ENCODE data around the gene DAAM1.

Gene DAAM1

DNA sequence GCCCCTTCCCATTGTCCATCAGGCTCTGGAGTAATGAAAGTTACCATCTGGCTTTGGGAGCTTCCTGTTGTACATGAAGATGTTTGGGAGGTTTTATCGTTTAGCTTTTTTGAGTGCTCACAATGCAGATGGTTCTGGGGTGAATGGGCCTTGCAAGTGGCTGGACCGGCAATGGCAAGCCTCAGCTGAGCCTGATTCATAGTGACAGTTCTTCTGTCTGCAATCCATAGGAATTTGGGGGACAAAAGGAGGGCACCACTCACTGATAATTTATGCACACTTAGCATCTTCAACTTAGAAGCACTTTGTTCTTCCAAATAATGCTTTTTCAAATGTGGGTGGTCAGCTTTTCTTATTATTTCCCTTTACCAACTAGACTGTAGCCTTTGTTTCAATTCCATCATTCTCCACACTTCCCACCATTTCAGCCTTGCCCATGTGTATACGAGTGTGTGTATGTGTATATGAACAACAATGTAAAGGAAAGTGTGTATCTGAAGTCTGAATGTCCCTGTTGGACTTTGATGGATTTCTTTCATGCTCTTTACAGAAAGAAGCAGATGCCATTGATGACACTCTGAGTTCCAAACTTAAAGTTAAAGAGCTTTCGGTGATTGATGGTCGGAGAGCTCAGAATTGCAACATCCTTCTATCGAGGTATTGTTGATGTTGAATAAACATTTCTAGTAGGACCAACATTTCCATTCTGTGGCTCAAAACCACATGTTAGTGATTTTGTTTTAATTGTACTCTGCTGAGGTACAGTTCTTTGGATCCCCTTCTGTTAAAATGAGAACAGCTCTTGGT lies 151.3 kb downstream of the DAAM1 start:
- no peaks in the 10 kb centered on the region for H3K27me3 ChIP-seq
- TF ChIP-seq, protein P1, sequence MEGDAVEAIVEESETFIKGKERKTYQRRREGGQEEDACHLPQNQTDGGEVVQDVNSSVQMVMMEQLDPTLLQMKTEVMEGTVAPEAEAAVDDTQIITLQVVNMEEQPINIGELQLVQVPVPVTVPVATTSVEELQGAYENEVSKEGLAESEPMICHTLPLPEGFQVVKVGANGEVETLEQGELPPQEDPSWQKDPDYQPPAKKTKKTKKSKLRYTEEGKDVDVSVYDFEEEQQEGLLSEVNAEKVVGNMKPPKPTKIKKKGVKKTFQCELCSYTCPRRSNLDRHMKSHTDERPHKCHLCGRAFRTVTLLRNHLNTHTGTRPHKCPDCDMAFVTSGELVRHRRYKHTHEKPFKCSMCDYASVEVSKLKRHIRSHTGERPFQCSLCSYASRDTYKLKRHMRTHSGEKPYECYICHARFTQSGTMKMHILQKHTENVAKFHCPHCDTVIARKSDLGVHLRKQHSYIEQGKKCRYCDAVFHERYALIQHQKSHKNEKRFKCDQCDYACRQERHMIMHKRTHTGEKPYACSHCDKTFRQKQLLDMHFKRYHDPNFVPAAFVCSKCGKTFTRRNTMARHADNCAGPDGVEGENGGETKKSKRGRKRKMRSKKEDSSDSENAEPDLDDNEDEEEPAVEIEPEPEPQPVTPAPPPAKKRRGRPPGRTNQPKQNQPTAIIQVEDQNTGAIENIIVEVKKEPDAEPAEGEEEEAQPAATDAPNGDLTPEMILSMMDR (IDR thresholded peaks at IDR 0.05) = no peak
- H3K9me3 ChIP-seq = no peaks in the 10 kb centered on the region
- H3K27ac ChIP-seq = no peak overlapping the region
- no peaks in the 10 kb centered on the region for H3K36me3 ChIP-seq
- peaks cover 22 to 24% of the 10 kb centered on the region in 2 experiments for H3K4me1 ChIP-seq (ENCODE audit: control insufficient read depth in 1 of 2, insufficient read depth in 1 of 2, low read depth in 1 of 2, low read length in 1 of 2)
- H3K4me3 ChIP-seq (ENCODE audit: low read depth in 1 of 2, low read length in 1 of 2) = no peak overlapping the region

DNA sequence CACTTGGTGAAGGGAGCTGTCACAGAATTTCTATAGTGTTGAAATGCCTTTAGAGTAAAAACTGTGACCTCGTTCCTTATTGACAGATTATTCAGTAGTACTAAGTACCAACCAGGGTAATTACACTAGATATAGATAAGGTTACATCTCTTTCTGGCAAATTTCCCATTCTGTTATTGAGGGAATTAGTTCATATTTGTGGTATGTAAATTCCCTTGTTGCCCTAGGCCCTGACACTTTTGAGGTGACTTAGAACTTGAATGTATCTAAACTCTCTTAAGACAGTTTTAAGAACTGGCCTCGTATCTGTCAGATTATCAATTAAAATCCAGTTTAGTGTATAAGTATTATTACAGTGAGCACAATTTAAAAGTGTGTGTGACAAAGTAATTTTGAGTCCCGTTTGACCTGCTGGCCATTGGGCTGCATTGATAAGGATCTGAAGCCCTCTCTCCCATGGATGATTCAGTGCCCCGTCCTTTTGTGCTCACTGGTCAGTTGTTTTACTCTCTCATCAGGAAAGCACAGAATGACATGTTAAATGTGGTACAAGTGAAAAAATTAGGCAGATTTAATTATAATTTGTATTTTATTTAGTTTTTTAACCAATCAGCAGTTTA lies 153.5 kb downstream of the DAAM1 start:
- Histone ChIP-seq H3K4me3 (ENCODE audit: low read depth in 1 of 2, low read length in 1 of 2) (no peak overlapping the region), H3K27ac (no peak overlapping the region), H3K9me3 (no peaks in the 10 kb centered on the region), H3K36me3 (no peaks in the 10 kb centered on the region), H3K4me1 (ENCODE audit: control insufficient read depth in 1 of 2, insufficient read depth in 1 of 2, low read depth in 1 of 2, low read length in 1 of 2) (peaks cover 17 to 20% of the 10 kb centered on the region in 2 experiments), H3K27me3 (no peaks in the 10 kb centered on the region)
- TF ChIP-seq, protein P1 (IDR thresholded peaks at IDR 0.05) = no peak

DNA sequence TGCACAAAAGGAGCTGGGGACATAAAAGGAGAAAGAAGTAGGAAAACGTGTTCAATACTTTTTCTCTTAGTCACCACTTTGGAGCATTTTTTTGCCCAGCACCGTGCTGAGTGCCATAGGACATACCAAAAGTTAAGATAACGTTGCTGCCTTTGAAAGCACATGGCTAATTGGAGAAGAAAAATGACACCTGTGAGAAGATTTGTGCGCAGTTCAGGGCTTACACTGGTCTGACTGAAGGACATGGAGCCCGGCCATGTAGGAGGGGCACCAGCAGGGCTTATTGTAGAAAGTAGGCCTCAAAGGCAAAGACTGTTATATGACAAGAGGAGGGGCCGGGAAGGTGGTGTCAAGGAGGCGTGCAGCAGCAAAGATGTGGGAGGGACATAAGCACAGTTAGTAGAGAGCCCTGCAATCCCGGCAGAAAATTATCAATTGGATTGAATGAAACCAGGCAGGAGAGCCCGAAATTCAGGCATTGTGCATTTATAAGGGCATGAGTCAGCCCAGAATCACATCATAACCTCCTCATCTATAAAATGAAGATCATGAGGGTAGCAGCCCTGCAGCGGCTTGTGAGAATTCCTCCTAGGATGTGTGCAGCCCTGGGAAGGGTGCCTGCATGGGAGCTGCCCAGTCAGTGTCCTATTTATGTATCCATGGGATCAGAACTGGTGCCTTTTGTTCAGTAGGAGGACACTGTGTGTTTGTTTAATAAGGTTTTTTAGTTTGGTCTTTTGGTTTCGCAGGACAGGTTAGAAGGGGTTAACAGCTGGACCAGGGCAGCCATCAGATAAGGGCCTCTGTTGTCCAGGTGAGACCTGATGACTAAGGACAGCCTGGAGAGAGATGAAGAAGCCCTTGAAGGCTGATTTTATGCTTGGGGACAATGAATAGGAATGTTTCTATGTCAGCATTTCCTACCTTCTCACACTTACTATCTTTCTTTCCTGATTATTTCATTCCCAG lies 154.3 kb downstream of the DAAM1 start:
- H3K27me3 ChIP-seq = no peaks in the 10 kb centered on the region
- no peaks in the 10 kb centered on the region for H3K36me3 ChIP-seq
- TF ChIP-seq, protein P1 (IDR thresholded peaks at IDR 0.05) = no peak
- H3K4me3 ChIP-seq (ENCODE audit: low read depth in 1 of 2, low read length in 1 of 2) = no peak overlapping the region
- peaks cover 9 to 18% of the 10 kb centered on the region in 2 experiments for H3K4me1 ChIP-seq (ENCODE audit: control insufficient read depth in 1 of 2, insufficient read depth in 1 of 2, low read depth in 1 of 2, low read length in 1 of 2)
- no peaks in the 10 kb centered on the region for H3K9me3 ChIP-seq
- H3K27ac ChIP-seq = no peak overlapping the region

DNA sequence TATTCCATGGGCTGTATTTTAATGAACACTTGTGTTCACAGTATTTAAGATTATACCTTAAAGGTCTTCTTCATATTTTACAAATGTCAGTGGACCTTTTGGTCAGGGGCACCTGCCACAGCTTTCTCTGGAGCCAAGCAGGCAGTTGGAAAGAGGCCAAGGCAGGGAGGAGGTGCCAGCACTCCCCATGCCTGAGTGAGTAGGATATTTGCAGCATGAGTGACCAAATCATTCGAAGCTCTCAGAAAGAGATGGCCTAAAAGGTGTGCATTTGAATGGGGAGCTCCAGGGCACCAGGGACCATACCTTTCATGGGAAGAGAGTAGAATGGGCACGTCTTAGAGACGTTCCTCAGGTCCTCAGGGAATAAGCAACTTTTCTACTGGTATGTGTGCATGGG lies 155.1 kb downstream of the DAAM1 start:
- TF ChIP-seq, protein P1 (IDR thresholded peaks at IDR 0.05) = no peak
- peaks cover 6 to 17% of the 10 kb centered on the region in 2 experiments for H3K4me1 ChIP-seq (ENCODE audit: control insufficient read depth in 1 of 2, insufficient read depth in 1 of 2, low read depth in 1 of 2, low read length in 1 of 2)
- H3K9me3 ChIP-seq = no peaks in the 10 kb centered on the region
- H3K27ac ChIP-seq = no peak overlapping the region
- no peaks in the 10 kb centered on the region for H3K27me3 ChIP-seq
- no peaks in the 10 kb centered on the region for H3K36me3 ChIP-seq
- no peak overlapping the region for H3K4me3 ChIP-seq (ENCODE audit: low read depth in 1 of 2, low read length in 1 of 2)

DNA sequence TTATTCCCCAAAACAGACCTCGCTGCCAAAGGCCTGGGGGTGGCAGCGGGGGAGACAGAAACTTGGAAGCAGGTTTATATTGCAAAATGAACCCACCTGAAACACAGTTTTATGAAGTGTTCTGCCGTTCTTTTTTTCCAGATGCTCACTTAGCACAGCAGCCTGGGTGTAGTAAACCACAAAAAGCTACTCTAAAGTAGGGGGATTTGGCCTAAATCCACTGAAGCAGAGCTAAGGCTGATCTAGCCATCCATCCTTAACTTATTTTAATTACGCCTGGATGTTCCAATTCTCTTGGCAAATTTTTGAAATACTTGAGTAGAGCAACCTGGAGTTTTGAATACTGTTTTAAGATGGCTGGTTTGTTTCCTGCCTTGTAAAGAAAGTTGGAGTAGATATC lies 155.5 kb downstream of the DAAM1 start:
- no peak overlapping the region for H3K4me3 ChIP-seq (ENCODE audit: low read depth in 1 of 2, low read length in 1 of 2)
- TF ChIP-seq, protein P1 (IDR thresholded peaks at IDR 0.05) = no peak
- H3K27me3 ChIP-seq = no peaks in the 10 kb centered on the region
- no peaks in the 10 kb centered on the region for H3K9me3 ChIP-seq
- H3K27ac ChIP-seq = no peak overlapping the region
- H3K36me3 ChIP-seq = no peaks in the 10 kb centered on the region
- peaks cover 6 to 17% of the 10 kb centered on the region in 2 experiments for H3K4me1 ChIP-seq (ENCODE audit: control insufficient read depth in 1 of 2, insufficient read depth in 1 of 2, low read depth in 1 of 2, low read length in 1 of 2)

Measured in neutrophil (primary cell).